Thyroid gland (tissue), 4 donors: ENCODE data around the gene P3H3.

Experiments used
- POLR2A ChIP-seq, 2 donors: fragments of 450-650 bp; IDR thresholded peaks; one replicate each; pipeline ENCODE4 v1.6.1; 2017; ENCODE audit warnings: antibody characterized with exemption in 2 of 2, mild to moderate bottlenecking in 2 of 2, moderate library complexity in 1 of 2
- TF ChIP-seq, protein P1 (sequence below), 6 experiments: fragments of 200-600 bp in 3 of 6; fragments of 450-650 bp in 3 of 6; sonication (generic) in 3 of 6; IDR thresholded peaks; one replicate each; pipeline ENCODE4 v1.5.1; 2016 to 2019; ENCODE audit warnings: antibody characterized with exemption in 6 of 6, mild to moderate bottlenecking in 2 of 6, inconsistent platforms in 1 of 6, moderate library complexity in 1 of 6

DNA sequence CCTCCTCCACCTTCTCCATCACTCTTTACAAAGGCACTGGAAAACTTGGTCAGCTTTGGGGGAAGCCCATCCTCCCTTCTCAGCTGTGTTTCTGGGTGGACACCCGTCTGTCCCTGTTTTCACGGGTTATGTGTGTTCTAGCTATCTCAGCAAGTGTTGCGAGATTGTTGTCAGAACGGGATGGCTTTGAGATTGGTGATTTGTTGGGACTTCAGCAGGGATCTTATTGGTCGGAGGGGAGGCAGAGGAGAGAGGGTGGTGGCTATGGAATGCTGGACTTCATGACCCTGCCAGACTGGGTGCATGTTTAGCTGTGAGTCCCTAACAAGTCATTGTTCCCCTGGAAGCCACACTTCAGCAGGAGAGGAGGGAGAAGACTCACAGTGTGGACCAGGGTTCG is 25.8 kb downstream of the P3H3 start:
- TF ChIP-seq, protein P1, sequence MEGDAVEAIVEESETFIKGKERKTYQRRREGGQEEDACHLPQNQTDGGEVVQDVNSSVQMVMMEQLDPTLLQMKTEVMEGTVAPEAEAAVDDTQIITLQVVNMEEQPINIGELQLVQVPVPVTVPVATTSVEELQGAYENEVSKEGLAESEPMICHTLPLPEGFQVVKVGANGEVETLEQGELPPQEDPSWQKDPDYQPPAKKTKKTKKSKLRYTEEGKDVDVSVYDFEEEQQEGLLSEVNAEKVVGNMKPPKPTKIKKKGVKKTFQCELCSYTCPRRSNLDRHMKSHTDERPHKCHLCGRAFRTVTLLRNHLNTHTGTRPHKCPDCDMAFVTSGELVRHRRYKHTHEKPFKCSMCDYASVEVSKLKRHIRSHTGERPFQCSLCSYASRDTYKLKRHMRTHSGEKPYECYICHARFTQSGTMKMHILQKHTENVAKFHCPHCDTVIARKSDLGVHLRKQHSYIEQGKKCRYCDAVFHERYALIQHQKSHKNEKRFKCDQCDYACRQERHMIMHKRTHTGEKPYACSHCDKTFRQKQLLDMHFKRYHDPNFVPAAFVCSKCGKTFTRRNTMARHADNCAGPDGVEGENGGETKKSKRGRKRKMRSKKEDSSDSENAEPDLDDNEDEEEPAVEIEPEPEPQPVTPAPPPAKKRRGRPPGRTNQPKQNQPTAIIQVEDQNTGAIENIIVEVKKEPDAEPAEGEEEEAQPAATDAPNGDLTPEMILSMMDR (IDR thresholded peaks at IDR 0.05) = no peak
- TF ChIP-seq POLR2A (IDR thresholded peaks at IDR 0.05) = no peak
